Measurements from ENCODE around the gene ATAD3A.
"Not testable (repeated sequence)": the region's sequence is repeated elsewhere in the genome, so short reads cannot be mapped to it uniquely, and the experiment has no call there.

Gene ATAD3A

DNA sequence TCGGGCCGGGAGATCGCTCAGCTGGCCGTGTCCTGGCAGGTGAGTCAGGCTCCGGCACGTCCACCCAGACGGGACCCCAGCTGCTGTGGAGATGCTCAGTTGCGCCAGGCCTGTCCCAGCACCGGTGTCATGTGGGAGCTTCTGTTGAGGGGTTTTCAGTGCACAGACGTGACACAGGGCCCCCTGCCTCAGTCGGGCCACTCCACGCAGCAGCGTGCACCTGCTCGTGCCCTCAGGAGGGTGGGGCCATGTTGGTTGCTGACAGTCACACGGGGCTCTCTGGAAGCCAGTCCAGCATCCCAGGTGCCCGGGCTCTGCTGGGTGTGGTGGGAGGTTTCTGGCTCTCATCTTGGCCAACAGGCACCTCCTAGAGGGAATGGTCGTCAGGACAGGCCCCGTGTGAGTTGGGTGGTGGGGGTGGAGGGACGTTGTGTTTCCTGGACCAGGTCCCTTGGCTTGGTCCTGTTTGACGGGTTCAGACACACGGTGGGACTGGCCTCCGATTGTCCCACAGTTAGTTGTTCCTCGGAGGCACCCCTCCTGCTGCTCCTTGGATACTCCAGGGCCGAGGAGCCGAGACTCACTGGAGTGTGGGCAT is 21.2 kb upstream of the ATAD3A start:
- DNase-seq = no peak

DNA sequence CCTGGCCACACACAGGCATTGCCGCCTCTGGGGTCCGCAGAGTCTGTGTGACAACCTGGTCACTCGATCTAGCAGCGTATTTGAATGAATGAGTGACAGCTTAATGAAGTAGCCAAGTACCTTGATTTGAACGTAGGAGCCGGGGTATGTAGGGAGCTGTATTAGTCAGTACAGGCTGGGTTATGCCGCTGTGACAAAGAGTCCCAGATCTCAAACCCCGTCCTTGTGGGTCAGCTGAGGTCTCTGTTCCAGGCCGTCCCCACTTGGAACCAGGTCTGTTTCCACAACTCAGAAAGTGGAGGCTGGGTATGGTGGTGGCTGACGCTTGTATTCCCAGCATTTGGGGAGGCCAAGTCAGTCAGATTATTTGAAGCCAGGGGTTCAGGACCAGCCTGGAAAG is 20.4 kb upstream of the ATAD3A start:
- DNase-seq = no peak

DNA sequence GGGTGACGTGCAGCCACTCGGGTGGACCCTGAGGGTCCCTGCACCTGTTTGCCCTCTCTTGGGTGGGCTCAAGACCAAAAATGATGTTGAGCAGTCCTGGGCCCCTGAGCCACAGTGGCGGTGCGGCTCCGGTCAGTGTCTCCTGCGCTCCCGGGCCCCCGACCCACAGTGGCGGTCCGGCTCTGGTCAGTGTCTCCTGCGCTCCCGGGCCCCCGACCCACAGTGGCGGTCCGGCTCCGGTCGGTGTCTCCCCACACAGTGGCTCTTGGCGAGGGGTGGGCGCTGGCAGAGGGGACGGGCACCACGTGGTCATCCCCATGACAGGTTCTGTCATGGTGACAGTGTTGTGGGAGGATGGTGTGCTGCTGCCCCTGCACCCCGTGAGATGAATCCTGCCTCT is 17.7 kb upstream of the ATAD3A start:
- DNase-seq = not testable (repeated sequence)

DNA sequence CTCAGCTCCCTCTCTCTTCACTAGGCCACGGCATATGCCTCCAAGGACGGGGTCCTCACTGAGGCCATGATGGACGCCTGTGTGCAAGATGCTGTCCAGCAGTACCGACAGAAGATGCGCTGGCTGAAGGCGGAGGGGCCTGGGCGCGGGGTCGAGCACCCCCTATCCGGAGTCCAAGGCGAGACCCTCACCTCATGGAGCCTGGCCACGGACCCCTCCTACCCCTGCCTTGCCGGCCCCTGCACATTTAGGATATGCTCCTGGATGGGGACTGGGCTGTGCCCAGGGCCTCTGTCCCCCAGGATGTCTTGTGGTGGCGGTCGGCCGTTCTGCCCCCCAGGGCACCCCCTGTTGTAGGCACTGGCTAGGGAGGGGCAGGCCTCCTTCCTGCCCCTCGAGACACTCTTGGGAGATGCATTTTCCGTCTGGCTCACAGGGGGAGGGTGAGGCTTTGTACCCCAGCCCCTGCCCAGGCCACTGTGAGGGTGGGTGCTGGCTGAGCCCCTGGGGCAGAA is 16.4 kb upstream of the ATAD3A start:
- not testable (repeated sequence) for DNase-seq

DNA sequence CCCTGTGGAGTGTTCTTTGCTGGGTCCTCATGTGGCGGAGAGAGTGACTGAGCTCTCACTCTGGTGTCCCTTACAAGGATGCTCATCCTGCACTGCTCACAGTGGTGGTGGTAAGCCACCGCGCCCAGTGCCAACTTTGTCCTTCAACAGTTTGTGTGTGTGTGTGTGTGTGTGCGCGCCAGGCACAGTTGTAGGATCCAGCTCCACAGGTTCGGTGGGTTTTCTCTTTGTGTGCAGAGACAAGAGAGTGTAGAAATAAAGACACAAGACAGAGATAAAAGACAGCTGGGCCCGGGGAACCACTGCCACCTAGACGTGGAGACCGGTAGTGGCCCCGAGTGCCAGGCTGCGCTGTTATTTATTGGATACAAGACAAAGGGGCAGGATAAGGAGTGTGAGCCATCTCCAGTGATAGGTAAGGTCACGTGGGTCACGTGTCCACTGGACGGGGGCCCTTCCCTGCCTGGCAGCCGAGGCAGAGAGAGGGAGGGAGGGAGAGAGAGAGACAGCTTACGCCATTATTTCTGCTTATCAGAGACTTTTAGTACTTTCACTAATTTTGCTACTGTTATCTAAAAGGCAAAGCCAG is 7.1 kb upstream of the ATAD3A start:
- DNase-seq = peak; percentile 67

DNA sequence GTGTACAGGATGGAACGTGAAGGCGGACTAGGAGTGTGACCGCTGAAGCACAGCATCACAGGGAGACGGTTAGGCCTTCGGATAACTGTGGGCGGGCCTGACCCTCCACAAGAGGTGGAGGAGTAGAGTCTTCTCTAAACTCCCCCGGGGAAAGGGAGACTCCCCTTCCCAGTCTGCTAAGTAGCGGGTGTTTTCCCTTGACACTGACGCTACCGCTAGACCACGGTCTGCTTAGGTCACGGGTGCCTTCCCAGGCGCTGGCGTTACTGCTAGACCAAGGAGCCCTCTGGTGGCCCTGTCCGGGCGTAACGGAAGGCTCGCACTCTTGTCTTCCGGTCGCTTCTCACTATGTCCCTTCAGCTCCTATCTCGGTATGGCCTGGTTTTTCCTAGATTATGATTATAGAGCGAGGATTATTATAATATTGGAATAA is 6.6 kb upstream of the ATAD3A start:
- not testable (repeated sequence) for DNase-seq

DNA sequence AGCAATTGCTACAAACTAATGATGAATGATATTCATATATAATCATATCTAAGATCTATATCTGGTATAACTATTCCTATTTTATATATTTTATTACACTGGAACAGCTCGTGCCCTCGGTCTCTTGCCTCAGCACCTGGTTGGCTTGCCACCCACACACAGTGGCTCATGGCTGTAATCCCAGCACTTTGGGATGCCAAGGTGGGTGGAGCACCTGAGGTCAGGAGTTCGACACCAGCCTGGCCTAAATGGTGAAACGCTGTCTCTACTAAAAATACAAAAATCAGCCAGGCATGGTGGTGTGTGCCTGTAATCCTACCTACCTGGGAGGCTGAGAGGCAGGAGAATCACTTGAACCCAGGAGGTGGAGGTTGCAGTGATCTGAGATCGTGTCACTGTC is 6.2 kb upstream of the ATAD3A start:
- DNase-seq = not testable (repeated sequence)

DNA sequence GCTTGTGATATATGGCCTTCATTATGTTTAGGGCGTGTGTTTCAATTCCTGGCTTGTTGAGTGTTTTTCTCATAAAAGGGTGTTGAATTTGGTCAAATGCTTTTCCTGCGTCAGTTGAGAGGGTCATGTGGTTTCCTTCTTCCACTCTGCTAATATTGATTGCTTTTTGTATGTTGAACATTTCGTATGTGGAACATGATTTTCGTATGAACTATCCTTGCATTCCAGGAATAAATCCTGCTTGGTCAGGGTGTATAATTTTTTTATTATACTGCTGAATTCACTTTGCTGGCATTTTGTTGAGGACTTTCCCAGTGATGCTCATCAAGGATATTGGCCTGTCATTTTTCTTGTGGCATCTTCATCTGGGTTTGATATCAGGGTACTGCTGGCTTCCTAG is 4.7 kb upstream of the ATAD3A start:
- no peak for DNase-seq

DNA sequence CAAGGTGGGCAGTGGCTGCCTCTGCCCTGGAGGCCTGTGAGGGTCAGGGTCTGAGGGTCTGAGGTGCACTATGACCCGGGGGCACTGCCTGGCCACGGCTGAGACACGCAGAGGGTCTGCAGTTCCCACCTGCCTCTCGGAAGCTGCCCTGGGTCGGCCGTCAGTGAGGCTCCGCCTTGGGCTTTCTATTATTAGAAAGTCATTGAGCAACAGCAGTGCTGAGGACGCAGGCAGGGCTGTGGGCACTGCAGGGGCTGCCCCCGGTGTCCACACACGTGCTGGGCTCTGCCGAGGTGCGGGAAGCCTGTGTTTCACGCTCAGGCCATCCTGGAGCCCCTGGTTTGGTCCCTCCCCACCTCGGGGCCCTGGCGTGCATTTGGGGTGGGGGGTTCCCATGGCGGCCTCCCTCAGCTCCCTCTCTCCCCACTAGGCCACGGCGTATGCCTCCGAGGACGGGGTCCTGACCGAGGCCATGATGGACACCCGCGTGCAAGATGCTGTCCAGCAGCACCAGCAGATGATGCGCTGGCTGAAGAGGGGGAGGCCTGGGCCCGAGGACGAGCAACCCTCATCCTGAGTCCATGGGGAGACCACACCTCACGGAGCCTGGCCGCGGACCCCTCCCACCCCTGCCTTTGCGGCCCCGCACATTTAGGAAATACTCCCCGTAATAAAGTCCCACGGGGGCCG is 3.0 kb upstream of the ATAD3A start:
- DNase-seq = not testable (repeated sequence)

DNA sequence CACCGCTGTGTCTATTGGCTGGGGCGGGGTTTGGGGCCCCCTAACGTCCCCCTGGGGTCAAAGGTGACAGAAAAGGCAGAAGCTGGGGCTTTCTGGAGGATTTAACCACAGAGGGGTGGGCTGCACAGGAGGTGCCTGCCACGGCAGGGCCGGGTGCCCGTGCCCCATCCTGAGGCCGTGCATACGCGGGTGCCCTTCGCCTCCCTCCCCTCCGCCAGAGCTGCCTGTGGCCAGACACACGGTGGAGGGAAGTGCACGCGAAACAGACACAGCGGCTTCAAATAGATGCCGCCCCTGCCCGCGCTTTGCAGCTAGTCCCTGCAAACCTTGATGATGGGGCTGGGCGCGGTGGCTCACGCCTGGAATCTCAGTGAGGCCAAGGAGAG is 2.5 kb upstream of the ATAD3A start:
- not testable (repeated sequence) for DNase-seq

DNA sequence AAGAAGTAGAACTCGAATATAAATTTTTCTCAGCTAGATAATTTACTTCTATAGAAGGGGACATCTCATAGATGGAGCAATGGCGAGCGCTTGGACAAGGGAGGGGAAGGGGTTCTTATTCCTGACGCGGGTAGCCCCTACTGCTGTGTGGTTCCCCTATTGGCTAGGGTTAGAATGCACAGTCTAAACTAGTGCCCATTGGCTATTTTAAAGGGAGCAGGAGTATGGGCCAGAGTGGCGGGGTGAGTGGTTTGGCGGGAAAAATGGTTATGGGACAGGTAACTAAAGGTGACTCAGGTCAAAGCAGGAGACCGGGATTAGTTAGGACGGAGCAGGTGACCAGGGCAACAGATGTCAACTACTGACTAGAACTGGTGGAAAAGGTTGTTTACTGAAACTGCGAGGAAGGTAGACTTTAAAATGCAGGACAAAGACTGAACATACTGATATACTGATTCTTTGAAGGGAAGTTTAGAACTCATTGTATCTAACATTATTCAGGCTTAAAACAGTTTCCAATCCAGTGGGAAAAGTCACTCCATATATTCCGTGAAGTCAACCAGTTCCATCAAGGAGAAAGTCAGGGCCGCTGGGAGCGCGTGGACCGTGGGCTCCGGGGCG is 940 bp upstream of the ATAD3A start:
- no peak for DNase-seq

DNA sequence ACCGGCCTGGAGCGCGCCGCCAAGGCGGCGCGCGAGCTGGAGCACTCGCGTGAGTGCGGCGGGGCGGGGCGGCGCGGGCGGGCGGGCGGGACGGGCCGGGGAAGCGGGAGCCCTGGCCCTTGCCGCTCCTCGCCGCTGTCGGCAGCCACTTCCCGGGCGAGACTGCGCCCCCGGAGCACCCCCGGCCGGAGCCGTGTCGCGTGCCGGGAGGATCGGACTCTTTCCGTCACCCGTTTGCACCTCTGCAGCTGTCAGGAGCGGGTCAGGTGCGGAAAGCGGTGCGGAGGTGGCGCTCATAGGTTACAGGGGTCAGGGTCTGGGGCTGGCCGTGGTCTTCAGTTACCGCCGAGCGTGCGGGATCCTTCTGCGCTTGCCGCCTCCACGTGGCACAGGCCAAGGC is 463 bp downstream of the ATAD3A start:
- not testable (repeated sequence) for DNase-seq

DNA sequence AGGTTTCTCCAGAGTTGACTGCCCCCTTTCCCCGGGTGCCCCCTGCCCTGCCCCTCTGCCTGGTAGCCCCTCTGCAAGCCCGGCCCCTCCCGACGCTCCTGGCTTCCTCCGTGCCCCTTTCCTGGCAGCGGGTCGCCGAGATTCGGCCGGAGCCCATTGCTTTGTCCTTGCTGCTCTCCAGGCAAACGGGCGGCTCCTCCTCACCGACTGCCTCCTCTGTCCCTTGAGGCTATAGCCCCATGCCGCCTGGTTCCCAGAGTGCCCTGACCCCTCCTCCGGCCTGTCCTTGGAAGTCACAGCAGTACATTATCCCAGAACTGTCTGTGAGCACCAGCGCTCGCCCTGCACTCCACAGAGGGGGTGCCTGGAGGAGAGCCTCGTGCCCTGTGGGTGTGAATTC is 1.7 kb downstream of the ATAD3A start:
- DNase-seq = not testable (repeated sequence)

DNA sequence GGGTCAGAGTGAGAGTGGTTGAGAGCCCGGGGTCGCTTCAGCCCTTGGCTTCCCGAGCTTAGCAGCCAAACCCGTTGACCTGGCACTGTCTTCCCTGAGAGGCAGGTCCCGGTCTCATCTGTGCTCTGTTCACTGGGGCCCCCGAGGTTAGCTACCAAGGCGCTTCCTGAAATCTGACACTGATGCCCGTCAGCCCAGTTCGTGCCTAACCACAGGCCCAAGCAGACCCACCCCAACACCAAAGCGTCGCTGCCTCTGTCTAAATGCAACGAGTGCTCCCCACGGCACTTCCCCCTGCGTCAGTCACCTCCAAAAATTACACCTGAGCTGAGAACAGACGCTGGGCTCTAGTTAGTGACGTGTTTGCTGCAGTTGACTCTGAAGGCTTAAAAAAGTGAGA is 2.4 kb downstream of the ATAD3A start:
- not testable (repeated sequence) for DNase-seq

DNA sequence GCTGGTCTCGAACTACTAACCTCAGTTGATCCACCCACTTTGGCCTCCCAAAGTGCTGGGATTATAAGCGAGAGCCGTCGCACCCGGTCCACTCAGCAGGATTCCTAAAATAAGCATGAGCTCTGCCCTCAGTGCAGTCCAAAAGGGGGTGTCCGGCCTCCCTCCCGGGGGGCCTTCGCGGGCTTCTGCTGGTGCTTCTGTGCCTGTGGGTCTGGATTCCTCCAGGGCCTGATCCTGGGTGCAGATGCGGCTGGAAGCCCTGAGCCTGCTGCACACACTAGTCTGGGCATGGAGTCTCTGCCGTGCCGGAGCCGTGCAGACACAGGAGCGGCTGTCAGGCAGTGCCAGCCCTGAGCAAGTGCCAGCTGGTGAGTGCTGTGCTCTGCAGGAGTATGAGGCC is 5.0 kb downstream of the ATAD3A start:
- DNase-seq = not testable (repeated sequence)

DNA sequence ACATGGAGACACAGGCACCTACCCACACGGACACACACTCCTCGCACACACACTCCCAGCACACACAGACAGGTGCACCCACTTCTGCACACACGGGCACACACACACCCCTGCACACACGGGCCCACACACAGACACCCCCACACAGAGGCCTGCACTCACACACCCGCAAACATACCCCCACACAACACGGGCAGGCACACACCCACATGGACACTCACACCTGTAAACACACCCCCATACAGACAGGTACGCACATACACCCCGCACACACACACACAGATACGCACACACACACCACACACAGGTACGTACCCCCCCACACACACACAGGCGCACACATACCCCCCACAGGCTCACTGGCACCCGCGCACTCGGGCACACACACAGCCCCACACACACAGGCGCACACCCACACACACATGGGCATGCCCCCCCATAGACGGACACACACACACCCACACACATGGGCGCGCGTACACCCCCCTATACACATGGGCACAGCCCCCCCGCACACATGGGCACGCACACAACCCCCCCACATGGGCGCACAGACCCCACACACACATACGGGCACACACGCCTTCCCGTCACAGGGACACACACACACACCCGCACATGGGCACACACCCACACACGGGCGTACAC is 6.1 kb downstream of the ATAD3A start:
- DNase-seq = no peak

DNA sequence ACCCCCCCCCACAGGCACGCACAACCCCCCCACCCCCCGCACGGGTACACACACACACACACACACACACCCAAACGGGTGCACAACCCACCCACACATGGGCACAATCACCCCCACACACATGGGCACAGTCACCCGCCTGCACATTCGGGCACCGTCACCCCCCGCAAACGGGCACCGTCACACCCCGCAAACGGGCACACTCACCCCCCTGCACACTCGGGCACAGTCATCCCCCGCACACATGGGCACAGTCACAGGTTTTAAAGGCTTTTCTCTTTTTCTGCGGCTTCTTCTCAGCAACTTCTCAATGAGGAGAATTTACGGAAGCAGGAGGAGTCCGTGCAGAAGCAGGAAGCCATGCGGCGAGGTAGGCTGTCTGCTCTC is 6.7 kb downstream of the ATAD3A start:
- not testable (repeated sequence) for DNase-seq

DNA sequence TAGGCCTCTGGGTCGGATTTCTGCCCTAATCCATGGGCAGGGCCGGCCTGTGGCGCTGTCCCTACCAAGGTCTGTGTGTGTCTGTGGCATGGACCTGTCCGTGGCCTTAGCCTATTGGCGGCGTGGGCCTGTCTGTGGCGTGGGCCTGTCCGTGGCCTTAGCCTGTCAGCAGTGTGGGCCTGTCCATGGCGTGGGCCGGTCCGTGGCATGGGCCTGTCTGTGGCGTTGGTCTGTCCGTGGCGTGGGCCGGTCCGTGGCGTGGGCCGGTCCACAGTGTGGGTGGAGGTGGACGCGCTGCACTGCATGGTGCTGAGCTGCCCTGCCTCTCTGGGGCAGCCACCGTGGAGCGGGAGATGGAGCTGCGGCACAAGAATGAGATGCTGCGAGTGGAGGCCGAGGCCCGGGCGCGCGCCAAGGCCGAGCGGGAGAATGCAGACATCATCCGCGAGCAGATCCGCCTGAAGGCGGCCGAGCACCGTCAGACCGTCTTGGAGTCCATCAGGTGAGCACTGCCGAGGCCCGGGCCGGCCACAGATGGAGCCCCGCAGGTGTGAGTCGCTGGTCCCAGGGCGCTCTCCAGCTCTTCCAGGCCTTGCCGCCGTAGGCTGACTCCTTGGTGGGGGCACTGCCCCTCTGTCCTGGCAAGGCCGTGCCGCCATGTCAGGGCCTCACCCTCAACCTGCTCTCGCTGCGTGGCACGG is 8.0 kb downstream of the ATAD3A start:
- not testable (repeated sequence) for DNase-seq

DNA sequence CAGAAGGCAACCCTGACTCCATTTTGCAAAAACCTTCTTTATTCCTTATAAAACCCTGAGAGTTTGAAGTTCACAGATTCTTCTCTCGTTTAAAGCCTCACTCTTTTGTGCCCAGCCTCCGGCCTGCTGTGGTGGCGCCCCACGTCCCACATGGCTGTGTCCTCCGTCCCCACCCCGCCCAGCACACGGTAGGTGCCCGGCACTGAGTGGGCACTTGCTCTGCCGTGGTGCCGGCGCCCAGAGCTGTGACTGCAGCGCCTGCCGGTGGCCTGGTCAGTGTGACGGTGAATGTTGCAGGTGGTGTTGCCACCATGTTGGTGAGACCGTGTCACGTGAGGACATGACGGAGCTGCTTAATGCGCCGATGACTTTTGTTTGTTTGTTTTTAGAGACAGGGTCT is 9.4 kb downstream of the ATAD3A start:
- DNase-seq = no peak

DNA sequence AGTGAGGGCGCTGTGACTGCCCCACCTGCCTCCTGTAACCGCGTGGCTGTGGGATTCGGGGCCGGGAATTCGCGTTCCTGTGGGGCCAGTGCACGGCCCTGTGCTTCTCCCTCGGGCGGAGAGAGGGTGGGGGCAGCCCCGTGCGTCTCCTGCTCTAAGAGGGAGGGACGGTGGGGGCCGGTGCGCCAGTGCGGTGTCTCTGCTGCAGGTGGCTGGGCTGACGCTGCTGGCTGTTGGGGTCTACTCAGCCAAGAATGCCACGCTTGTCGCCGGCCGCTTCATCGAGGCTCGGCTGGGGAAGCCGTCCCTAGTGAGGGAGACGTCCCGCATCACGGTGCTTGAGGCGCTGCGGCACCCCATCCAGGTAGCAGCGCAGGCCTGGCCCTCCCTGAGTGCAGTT is 10.6 kb downstream of the ATAD3A start:
- not testable (repeated sequence) for DNase-seq

DNA sequence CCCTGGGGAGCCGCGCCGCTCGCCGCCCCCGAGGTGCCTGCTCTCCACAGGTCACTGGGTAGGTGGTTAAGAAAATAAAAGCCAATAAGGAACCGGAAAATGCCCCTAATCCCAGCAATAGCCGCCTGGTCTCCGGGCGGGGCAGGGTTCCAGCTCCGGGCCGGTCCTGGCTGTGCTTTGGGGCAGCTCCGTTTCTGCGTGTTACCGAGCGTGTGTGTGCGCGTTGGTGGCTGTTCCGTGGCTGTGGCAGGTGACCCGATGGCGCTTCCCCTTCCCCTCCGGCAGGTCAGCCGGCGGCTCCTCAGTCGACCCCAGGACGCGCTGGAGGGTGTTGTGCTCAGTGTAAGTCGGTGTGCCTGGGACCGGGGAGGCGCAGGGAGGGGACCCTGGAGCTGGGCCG is 11.3 kb downstream of the ATAD3A start:
- DNase-seq = not testable (repeated sequence)

DNA sequence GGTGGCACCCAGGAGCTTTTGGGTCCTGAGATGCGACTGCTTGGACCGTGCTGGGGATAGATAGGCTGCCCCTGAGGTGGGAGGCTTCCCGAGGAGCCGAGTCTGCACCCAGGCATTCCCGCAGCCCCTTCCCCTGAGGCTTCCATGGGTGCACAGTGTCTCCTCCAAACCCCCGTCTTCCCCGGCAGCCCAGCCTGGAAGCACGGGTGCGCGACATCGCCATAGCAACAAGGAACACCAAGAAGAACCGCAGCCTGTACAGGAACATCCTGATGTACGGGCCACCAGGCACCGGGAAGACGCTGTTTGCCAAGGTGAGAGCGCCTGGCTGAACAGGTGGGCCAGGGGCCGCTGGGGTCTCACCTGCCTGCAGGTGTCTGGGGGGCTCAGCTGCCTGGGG is 11.7 kb downstream of the ATAD3A start:
- DNase-seq = not testable (repeated sequence)
